ENCODE results near the gene ANKRD34C.

DNA sequence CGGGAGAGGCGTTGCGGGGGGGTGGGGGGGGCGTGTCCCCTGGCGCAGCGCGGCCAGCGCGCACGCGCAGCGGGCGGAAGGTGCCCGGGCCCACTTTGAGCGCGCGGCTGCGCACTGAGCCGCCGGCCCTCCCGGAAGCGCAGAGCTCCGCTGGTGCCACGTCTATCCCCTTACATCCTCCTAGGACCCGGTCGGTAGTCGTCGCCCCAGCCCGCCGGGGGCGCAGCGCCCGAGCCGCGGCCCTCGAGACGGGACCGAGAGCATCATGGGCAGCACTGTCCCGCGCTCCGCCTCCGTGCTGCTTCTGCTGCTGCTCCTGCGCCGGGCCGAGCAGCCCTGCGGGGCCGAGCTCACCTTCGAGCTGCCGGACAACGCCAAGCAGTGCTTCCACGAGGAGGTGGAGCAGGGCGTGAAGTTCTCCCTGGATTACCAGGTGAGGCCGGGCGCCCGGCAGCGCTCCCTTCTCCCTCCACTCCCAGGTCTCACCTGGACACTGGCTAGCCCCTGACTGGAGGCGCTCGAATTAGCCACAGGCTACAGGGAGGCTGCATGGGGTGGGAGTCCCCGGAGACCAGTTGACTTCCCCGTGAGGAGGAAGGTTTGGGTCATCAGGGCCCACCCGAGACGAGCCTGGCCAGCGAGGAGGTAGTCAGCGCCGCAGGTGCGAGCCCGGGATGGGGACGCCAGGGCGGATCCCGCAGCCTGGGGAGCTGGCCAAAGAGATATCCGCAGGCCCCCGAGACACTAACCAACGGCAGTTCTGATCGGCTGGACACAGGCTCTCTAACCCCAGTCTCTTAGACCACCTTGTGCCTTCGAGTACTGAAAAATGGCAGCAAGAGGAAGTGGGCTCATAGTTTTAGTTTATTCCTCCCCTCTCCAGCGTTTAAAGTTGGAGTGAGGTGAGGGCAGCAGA lies 28.7 kb downstream of the ANKRD34C start, which contains the start of gene TMED3:
- TF ChIP-seq, protein P1, sequence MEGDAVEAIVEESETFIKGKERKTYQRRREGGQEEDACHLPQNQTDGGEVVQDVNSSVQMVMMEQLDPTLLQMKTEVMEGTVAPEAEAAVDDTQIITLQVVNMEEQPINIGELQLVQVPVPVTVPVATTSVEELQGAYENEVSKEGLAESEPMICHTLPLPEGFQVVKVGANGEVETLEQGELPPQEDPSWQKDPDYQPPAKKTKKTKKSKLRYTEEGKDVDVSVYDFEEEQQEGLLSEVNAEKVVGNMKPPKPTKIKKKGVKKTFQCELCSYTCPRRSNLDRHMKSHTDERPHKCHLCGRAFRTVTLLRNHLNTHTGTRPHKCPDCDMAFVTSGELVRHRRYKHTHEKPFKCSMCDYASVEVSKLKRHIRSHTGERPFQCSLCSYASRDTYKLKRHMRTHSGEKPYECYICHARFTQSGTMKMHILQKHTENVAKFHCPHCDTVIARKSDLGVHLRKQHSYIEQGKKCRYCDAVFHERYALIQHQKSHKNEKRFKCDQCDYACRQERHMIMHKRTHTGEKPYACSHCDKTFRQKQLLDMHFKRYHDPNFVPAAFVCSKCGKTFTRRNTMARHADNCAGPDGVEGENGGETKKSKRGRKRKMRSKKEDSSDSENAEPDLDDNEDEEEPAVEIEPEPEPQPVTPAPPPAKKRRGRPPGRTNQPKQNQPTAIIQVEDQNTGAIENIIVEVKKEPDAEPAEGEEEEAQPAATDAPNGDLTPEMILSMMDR (IDR thresholded peaks at IDR 0.05; ENCODE audit: low read depth, low read length, poor library complexity, severe bottlenecking), result no peak
- no peak for TF ChIP-seq EZH2phosphoT487 (IDR thresholded peaks at IDR 0.05; ENCODE audit: borderline replicate concordance, low read length)

Measured in DOHH2 (cell line).